ENCODE measurements around the gene CFAP54. TPM values are rescaled to one million over a fixed set of nuclear protein-coding genes. Genes with fewer than 3 reads are reported as not detected.

CFAP54 gene
- total RNA-seq, 1 donor from 2014 or later: 8.9 TPM

DNA sequence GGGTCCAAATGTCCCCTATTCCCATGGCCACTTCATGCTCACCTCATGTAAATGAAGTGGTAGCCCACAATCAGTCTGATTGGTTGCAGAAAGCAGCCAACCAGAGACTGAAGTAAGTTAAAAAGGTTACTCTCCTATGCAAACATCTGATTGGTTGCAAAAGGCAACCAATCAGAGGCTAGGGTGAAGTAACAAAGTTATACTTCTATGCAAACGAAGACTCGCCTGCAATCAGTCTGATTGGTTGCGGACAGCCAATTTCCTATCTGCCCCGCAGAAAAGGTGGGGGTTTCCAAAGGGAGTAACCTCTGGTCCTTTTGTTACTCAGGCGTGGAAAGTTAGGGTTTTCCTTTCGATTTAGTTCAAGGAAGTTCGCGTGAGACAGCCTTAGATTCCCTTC, 209.6 kb downstream of the CFAP54 start:
- TF ChIP-seq, protein P1, sequence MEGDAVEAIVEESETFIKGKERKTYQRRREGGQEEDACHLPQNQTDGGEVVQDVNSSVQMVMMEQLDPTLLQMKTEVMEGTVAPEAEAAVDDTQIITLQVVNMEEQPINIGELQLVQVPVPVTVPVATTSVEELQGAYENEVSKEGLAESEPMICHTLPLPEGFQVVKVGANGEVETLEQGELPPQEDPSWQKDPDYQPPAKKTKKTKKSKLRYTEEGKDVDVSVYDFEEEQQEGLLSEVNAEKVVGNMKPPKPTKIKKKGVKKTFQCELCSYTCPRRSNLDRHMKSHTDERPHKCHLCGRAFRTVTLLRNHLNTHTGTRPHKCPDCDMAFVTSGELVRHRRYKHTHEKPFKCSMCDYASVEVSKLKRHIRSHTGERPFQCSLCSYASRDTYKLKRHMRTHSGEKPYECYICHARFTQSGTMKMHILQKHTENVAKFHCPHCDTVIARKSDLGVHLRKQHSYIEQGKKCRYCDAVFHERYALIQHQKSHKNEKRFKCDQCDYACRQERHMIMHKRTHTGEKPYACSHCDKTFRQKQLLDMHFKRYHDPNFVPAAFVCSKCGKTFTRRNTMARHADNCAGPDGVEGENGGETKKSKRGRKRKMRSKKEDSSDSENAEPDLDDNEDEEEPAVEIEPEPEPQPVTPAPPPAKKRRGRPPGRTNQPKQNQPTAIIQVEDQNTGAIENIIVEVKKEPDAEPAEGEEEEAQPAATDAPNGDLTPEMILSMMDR (conservative IDR thresholded peaks at IDR 0.05): no peak
- Mint-ChIP-seq H3K9me3 (no peaks in the 10 kb centered on the region), H3K4me3 (no peak overlapping the region), H3K27ac (no peak overlapping the region), H3K27me3 (peaks cover 11% of the 10 kb centered on the region), H3K4me1 (ENCODE audit: unreplicated experiment) (no peaks in the 10 kb centered on the region), H3K36me3 (no peaks in the 10 kb centered on the region)
- no peak for DNase-seq (ENCODE audit: extremely low spot score, unreplicated experiment)

DNA sequence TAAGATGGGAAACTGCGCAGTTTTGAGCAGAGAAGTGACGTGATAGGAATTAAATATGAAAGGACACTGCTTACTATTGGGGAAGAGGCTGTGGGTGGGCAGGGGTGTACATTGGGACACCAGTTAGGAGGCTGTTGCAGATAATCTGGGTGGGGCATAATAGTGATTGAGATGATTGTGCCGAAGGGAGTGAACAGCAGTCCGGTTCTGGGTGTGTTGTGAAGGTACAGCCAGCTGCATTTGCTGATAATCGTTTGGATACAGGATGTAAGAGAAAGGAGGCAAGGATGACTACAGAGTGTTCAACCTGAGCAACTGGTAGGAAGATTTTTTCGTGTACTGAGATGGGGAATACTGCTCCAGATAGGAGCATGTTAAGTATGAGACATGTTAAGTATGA, 212.5 kb downstream of the CFAP54 start:
- H3K4me3 Mint-ChIP-seq: no peak overlapping the region
- TF ChIP-seq, protein P1 (conservative IDR thresholded peaks at IDR 0.05): no peak
- no peaks in the 10 kb centered on the region for H3K36me3 Mint-ChIP-seq
- H3K27ac Mint-ChIP-seq: no peak overlapping the region
- H3K4me1 Mint-ChIP-seq (ENCODE audit: unreplicated experiment): no peaks in the 10 kb centered on the region
- H3K27me3 Mint-ChIP-seq: peaks cover 11% of the 10 kb centered on the region
- DNase-seq (ENCODE audit: extremely low spot score, unreplicated experiment): no peak
- no peaks in the 10 kb centered on the region for H3K9me3 Mint-ChIP-seq

DNA sequence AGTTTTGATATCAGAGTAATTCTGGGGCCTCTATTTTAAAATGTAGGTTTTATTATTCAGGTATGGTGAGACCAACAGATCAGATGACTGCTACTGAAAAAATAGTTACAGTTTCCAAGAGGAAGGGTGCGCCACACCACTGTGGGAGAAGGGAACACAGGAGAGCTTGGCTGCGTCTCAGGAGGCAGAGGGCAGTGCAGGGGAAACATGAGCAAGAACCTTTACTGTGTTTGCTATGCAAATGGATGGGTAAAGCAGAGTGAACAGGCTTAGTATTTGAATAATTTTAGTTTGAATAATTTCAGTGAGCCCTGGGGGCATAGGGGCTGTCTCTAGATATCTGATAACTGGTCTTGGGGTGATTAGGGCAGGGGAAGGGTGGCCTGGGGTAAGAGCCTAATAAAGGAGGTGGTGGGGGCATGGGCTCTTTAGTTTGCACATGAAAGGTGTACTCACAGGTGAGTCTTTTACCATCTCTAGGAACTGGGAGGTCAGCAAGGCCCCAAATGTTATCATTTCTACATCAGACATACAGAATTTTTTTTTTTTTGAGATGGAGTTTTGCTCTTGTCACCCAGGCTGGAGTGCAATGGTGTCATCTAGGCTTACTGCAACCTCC, 220.9 kb downstream of the CFAP54 start:
- H3K27ac Mint-ChIP-seq: no peak overlapping the region
- H3K4me1 Mint-ChIP-seq (ENCODE audit: unreplicated experiment): no peaks in the 10 kb centered on the region
- no peaks in the 10 kb centered on the region for H3K36me3 Mint-ChIP-seq
- no peaks in the 10 kb centered on the region for H3K27me3 Mint-ChIP-seq
- TF ChIP-seq, protein P1 (conservative IDR thresholded peaks at IDR 0.05): no peak
- H3K4me3 Mint-ChIP-seq: no peak overlapping the region
- no peak for DNase-seq (ENCODE audit: extremely low spot score, unreplicated experiment)
- no peaks in the 10 kb centered on the region for H3K9me3 Mint-ChIP-seq

DNA sequence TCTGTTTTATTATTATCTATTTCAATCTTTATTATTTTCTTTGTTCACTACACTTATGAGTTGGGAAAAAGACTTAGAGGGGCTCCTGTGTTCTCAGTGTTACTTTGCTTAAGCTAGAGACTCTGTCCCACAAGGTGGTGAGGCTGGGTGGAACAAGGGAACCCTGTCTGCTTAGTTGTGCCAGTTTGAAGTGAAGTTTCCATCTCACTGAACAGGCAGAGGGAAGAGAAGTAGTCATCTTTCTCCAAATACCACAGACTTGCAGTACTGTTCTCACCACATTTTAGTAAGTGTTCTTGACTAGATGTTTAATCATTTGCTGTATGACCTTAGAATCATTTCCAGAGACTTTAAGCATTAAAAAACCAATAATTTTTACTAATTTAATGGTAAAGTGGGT, 222.0 kb downstream of the CFAP54 start:
- Mint-ChIP-seq H3K4me1 (ENCODE audit: unreplicated experiment) (no peaks in the 10 kb centered on the region), H3K4me3 (no peak overlapping the region), H3K27ac (no peak overlapping the region), H3K9me3 (no peaks in the 10 kb centered on the region), H3K36me3 (no peaks in the 10 kb centered on the region), H3K27me3 (no peaks in the 10 kb centered on the region)
- TF ChIP-seq, protein P1 (conservative IDR thresholded peaks at IDR 0.05): no peak
- DNase-seq (ENCODE audit: extremely low spot score, unreplicated experiment): no peak

DNA sequence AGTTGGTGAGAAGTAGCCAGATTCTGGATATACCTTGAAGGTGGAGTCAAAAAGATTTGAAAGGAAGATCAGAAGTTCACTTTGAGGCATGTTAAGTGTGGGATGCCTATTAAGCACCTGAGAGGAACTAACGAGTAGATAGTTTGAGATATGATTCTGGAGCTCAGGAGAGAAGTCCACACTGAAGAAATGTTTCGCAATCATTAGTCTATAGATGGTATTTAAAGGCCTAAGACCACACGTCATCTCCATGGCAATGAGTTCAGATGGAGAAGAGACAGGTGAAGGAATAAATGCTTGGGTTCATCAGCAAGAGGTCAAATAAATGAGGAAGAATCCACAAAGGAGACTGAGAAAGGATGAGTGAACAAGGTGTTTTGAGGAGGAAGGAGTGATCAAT, 224.8 kb downstream of the CFAP54 start:
- Mint-ChIP-seq H3K9me3 (no peaks in the 10 kb centered on the region), H3K27ac (no peak overlapping the region), H3K4me3 (no peak overlapping the region), H3K36me3 (no peaks in the 10 kb centered on the region), H3K4me1 (ENCODE audit: unreplicated experiment) (no peaks in the 10 kb centered on the region), H3K27me3 (no peaks in the 10 kb centered on the region)
- TF ChIP-seq, protein P1 (conservative IDR thresholded peaks at IDR 0.05): no peak
- DNase-seq (ENCODE audit: extremely low spot score, unreplicated experiment): no peak
